CD14-positive monocyte (primary cell): ENCODE results near the gene APOL6. TPM values are rescaled to one million over a fixed set of nuclear protein-coding genes. Genes with fewer than 3 reads are reported as not detected.
"Not testable (repeated sequence)": the region's sequence is repeated elsewhere in the genome, so short reads cannot be mapped to it uniquely, and the experiment has no call there.

Experiments
- DNase-seq, 3 donors: peaks; one replicate each; pipeline ENCODE4 v3.0.0-alpha.2; 2011 to 2022
- H2AFZ ChIP-seq: 2 replicates; pipeline ENCODE4 v1.6.0; 2012; ENCODE audit warnings: mild to moderate bottlenecking, low read depth, low read length, inconsistent platforms; ENCODE audit not compliant: insufficient read depth, poor library complexity, severe bottlenecking
- H3K27ac ChIP-seq, 2 donors: 1 replicate in 1 of 2; 2 replicates in 1 of 2; pipeline ENCODE4 v1.5.1; 2012 to 2013; ENCODE audit warnings: low read length in 2 of 2, control low read depth in 1 of 2, inconsistent platforms in 1 of 2, low read depth in 1 of 2, mild to moderate bottlenecking in 1 of 2
- H3K27me3 ChIP-seq, 2 donors: one replicate each; pipeline versions ENCODE4 v1.6.0 to v1.6.1; 2011 to 2013; ENCODE audit warnings: low read length in 2 of 2; ENCODE audit not compliant: control insufficient read depth in 2 of 2, insufficient read depth in 2 of 2
- H3K36me3 ChIP-seq, 2 donors: replicated peaks in 1 of 2; 1 replicate in 1 of 2; 2 replicates in 1 of 2; pipeline versions ENCODE4 v1.5.1 to v1.6.1; 2012 to 2013; ENCODE audit warnings: low read length in 2 of 2, control low read depth in 1 of 2, inconsistent platforms in 1 of 2, mild to moderate bottlenecking in 1 of 2; ENCODE audit not compliant: insufficient read depth in 2 of 2, control insufficient read depth in 1 of 2
- H3K4me1 ChIP-seq, 2 donors: 1 replicate in 1 of 2; 2 replicates in 1 of 2; pipeline versions ENCODE4 v1.5.1 to v1.6.1; 2012 to 2013; ENCODE audit warnings: low read length in 2 of 2, control low read depth in 1 of 2, inconsistent platforms in 1 of 2, mild to moderate bottlenecking in 1 of 2, moderate library complexity in 1 of 2; ENCODE audit not compliant: insufficient read depth in 2 of 2, control insufficient read depth in 1 of 2
- H3K4me2 ChIP-seq: replicated peaks from 2 replicates; pipeline ENCODE3; 2012; ENCODE audit warnings: low read length, moderate library complexity, mild to moderate bottlenecking; ENCODE audit not compliant: poor library complexity, severe bottlenecking; ENCODE audit errors: extremely low read depth
- H3K4me3 ChIP-seq, 3 experiments: fragments of 200-600 bp in 1 of 3; sonication (generic) in 1 of 3; replicated peaks in 1 of 3; 1 replicate in 2 of 3; 2 replicates in 1 of 3; pipeline ENCODE4 v1.5.1; 2011 to 2013; ENCODE audit warnings: low read length in 3 of 3, mild to moderate bottlenecking in 3 of 3, control low read depth in 2 of 3, low read depth in 2 of 3, inconsistent platforms in 1 of 3, moderate library complexity in 1 of 3
- H3K79me2 ChIP-seq: 2 replicates; pipeline ENCODE4 v1.6.0; 2012; ENCODE audit warnings: mild to moderate bottlenecking, control low read depth, inconsistent platforms, low read length, moderate library complexity; ENCODE audit not compliant: insufficient read depth
- H3K9ac ChIP-seq: 2 replicates; pipeline ENCODE4 v1.6.0; 2017; ENCODE audit warnings: low read length, mild to moderate bottlenecking; ENCODE audit not compliant: insufficient read depth, poor library complexity, severe bottlenecking
- H3K9me3 ChIP-seq, 2 donors: replicated peaks in 1 of 2; 1 replicate in 1 of 2; 2 replicates in 1 of 2; pipeline versions ENCODE4 v1.5.1 to v1.6.1; 2012 to 2013; ENCODE audit warnings: low read length in 2 of 2, control low read depth in 1 of 2; ENCODE audit not compliant: control insufficient read depth in 1 of 2, insufficient read depth in 1 of 2
- H4K20me1 ChIP-seq: 2 replicates; pipeline ENCODE4 v1.6.0; 2012; ENCODE audit warnings: mild to moderate bottlenecking, low read length, control low read depth, moderate library complexity; ENCODE audit not compliant: insufficient read depth
- H3K27ac Mint-ChIP-seq, 7 donors: one replicate each; pipeline ENCODE4 v1.8.0; 2020; ENCODE audit warnings: mild to moderate bottlenecking in 7 of 7, mixed read lengths in 7 of 7, moderate library complexity in 6 of 7, inconsistent platforms in 2 of 7
- H3K27me3 Mint-ChIP-seq, 3 donors: one replicate each; pipeline ENCODE4 v1.8.0; 2021 to 2022; ENCODE audit warnings: low read depth in 3 of 3, mild to moderate bottlenecking in 3 of 3, mixed read lengths in 3 of 3, moderate library complexity in 3 of 3, inconsistent platforms in 1 of 3
- H3K36me3 Mint-ChIP-seq, 2 donors: one replicate each; pipeline ENCODE4 v1.8.0; 2020; ENCODE audit warnings: mixed read lengths in 2 of 2, inconsistent platforms in 1 of 2, mild to moderate bottlenecking in 1 of 2
- H3K4me1 Mint-ChIP-seq: one replicate; pipeline ENCODE4 v1.8.0; 2020; ENCODE audit warnings: mild to moderate bottlenecking, mixed read lengths
- H3K4me3 Mint-ChIP-seq, 2 donors: one replicate each; pipeline ENCODE4 v1.8.0; 2020; ENCODE audit warnings: mild to moderate bottlenecking in 2 of 2, mixed read lengths in 2 of 2, moderate library complexity in 1 of 2
- H3K9me3 Mint-ChIP-seq, 7 donors: one replicate each; pipeline ENCODE4 v1.8.0; 2020 to 2022; ENCODE audit warnings: mixed read lengths in 7 of 7, mild to moderate bottlenecking in 6 of 7, moderate library complexity in 6 of 7, inconsistent platforms in 2 of 7
- CTCF ChIP-seq: fragments of 200-600 bp; IDR thresholded peaks from one replicate; pipeline ENCODE4 v1.8.0; 2022; ENCODE audit warnings: antibody characterized with exemption, mild to moderate bottlenecking
- WGBS: methylation state at CpG from one replicate; pipeline ENCODE4 v1.1.5; 2013; ENCODE audit warnings: missing lambda C conversion rate; ENCODE audit not compliant: insufficient coverage; 5-methylcytosine and 5-hydroxymethylcytosine counted together
- intact Hi-C, 2 donors: fragments of 100-400 bp; cut with micrococcal nuclease; formaldehyde crosslinking; loops; one replicate each; pipeline versions ENCODE4 v1.15.0 to v1.15.1; 2023
- polyA plus RNA-seq, 3 donors: library from polyadenylated mRNA; depleted of rRNA in 1 of 3; unstranded in 2 of 3; stranded (reverse) in 1 of 3; fragments of 300-500 nt in 2 of 3; fragments of >200 nt in 1 of 3; fragmentation: Illumina TruSeq in 2 of 3; gene quantifications; 1 replicate in 2 of 3; 2 replicates in 1 of 3; pipeline ENCODE4 v1.2.3, GENCODE V29; 2012 to 2021

APOL6 gene
- polyA plus RNA-seq, 3 donors, result 7.6 to 13.6 (median 9.1) TPM

- TF ChIP-seq CTCF, result no peak
- Histone ChIP-seq H3K4me1 (no peaks in the 10 kb centered on the region), H3K9me3 (peaks cover 0 to 5% of the 10 kb centered on the region in 2 donors), H2AFZ (no peak overlapping the region), H3K4me2 (no peak overlapping the region), H3K79me2 (no peaks in the 10 kb centered on the region), H3K27me3 (no peaks in the 10 kb centered on the region), H3K4me3 (no peak overlapping the region), H3K9ac (no peak overlapping the region), H3K27ac (no peak overlapping the region), H3K36me3 (no peaks in the 10 kb centered on the region), H4K20me1 (no peaks in the 10 kb centered on the region)
- intact Hi-C loops, result no loop called here
- no CpG with 5 or more reads among the region's 14 CpGs for WGBS
- Mint-ChIP-seq H3K9me3 (peaks cover 2 to 12% (median 7%) of the 10 kb centered on the region in 7 donors), H3K36me3 (no peaks in the 10 kb centered on the region), H3K4me3 (no peak overlapping the region), H3K27ac (no peak overlapping the region), H3K27me3 (no peaks in the 10 kb centered on the region), H3K4me1 (no peaks in the 10 kb centered on the region)
- no peak for DNase-seq
Observed at GRCh38 chr22:35697142-35697541, 48.9 kb downstream of the APOL6 start.

GRCh38 chr22:35699852-35700251 is 51.6 kb downstream of the APOL6 start:
- H3K27me3 Mint-ChIP-seq, intact Hi-C loops: not testable (repeated sequence)

More at GRCh38 chr22:35699852-35700251, 51.6 kb downstream of the APOL6 start:
- peaks cover 2 to 15% (median 7%) of the 10 kb centered on the region in 7 donors for H3K9me3 Mint-ChIP-seq
- H3K4me3 Mint-ChIP-seq, H3K9ac ChIP-seq, H3K36me3 ChIP-seq, H3K36me3 Mint-ChIP-seq, H3K4me1 ChIP-seq, DNase-seq, H4K20me1 ChIP-seq, H2AFZ ChIP-seq, H3K4me3 ChIP-seq, H3K27ac Mint-ChIP-seq, H3K79me2 ChIP-seq, H3K4me1 Mint-ChIP-seq, H3K27ac ChIP-seq, H3K27me3 ChIP-seq, H3K4me2 ChIP-seq, H3K9me3 ChIP-seq: not testable (repeated sequence)
- no CpG with 5 or more reads among the region's 6 CpGs for WGBS
